ENCODE results near the gene PDE4D. TPM values are rescaled to one million over a fixed set of nuclear protein-coding genes. Genes with fewer than 3 reads are reported as not detected.

Gene PDE4D
- total RNA-seq, 1 experiment from 2014 or later = 6.5 TPM

DNA sequence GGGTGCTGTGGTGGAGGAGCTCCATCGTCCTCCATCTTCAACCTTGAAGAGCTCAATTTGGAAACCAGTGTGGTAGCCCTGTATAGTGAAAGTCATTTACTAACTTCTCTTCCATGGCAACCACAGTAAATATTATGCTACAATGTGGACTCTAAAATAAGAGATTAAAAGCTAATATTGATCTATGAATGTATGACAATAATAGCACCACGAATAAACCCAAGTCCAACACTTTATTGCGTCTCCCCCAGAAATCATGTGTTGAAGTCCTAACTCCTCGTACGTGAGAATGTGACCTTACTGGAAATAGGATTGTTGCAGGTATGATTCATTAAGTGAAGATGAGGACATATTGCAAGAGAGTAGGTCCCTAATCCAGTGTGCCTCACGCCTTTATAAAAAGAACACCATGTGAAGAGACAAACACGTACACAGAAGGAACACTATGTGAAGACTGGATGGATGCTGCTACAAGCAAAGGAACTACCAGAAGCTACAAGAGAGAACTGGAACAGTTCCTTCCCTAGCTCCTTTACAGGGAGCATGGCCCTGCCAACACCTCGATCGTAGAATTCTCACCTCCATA is 276.2 kb downstream of the PDE4D start:
- intact Hi-C loops (cut with micrococcal nuclease; ENCODE audit: unreplicated experiment) = no loop called here
- BruUV-seq (replicated peaks) = no TSS peak
- CTCF ChIA-PET = no interaction called here

DNA sequence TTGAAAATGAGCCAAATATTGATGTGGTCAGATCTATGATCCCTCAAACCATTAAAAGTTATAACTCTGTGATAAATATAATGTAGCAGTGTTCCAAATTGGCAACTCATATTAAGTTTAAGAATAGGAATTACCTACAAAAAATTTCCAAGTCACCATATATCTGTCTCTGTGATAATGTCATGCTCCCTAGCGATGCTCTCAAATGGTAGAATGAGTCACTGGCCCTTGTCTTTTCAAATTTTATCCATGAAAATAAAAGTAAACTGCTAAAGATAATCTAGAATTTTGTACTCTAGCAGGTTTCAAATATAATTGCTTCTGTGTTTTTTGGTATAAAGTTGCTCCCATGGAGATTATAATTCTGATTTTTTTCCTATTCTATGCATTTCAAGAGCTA is 277.1 kb downstream of the PDE4D start:
- BruUV-seq (replicated peaks) = no TSS peak
- H3K9me3 ChIP-seq (ENCODE audit: low read depth, low read length, poor library complexity, severe bottlenecking) = no peaks in the 10 kb centered on the region
- ChIA-PET POLR2A (ENCODE audit: low non-redundant PET) (no interaction called here), CTCF (no interaction called here)
- H3K27ac ChIP-seq (ENCODE audit: low read depth, low read length, poor library complexity, severe bottlenecking) = no peak overlapping the region
- H3K27me3 ChIP-seq (replicated peaks; ENCODE audit: insufficient read depth, low read depth, low read length, poor library complexity) = no peaks in the 10 kb centered on the region
- no peak for TF ChIP-seq EZH2 (IDR thresholded peaks at IDR 0.05; ENCODE audit: borderline replicate concordance, low read depth, low read length, poor library complexity, severe bottlenecking)
- TF ChIP-seq, protein P1, sequence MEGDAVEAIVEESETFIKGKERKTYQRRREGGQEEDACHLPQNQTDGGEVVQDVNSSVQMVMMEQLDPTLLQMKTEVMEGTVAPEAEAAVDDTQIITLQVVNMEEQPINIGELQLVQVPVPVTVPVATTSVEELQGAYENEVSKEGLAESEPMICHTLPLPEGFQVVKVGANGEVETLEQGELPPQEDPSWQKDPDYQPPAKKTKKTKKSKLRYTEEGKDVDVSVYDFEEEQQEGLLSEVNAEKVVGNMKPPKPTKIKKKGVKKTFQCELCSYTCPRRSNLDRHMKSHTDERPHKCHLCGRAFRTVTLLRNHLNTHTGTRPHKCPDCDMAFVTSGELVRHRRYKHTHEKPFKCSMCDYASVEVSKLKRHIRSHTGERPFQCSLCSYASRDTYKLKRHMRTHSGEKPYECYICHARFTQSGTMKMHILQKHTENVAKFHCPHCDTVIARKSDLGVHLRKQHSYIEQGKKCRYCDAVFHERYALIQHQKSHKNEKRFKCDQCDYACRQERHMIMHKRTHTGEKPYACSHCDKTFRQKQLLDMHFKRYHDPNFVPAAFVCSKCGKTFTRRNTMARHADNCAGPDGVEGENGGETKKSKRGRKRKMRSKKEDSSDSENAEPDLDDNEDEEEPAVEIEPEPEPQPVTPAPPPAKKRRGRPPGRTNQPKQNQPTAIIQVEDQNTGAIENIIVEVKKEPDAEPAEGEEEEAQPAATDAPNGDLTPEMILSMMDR (conservative IDR thresholded peaks at IDR 0.05; ENCODE audit: low read depth, low read length) = no peak
- intact Hi-C loops (cut with micrococcal nuclease; ENCODE audit: unreplicated experiment) = no loop called here
- no peaks in the 10 kb centered on the region for H3K4me1 ChIP-seq (ENCODE audit: insufficient read depth, low read length, poor library complexity, severe bottlenecking)
- no peak overlapping the region for H3K4me3 ChIP-seq (ENCODE audit: low read depth, low read length, poor library complexity, severe bottlenecking)
- no peaks in the 10 kb centered on the region for H3K36me3 ChIP-seq (ENCODE audit: insufficient read depth, low read length, poor library complexity, severe bottlenecking)
- no peak for DNase-seq (ENCODE audit: low spot score)

More for the DNA sequence above, 276.2 kb downstream of the PDE4D start:
- DNase-seq (ENCODE audit: low spot score) = no peak
- H3K27ac ChIP-seq (ENCODE audit: low read depth, low read length, poor library complexity, severe bottlenecking) = no peak overlapping the region
- H3K9me3 ChIP-seq (ENCODE audit: low read depth, low read length, poor library complexity, severe bottlenecking) = no peaks in the 10 kb centered on the region
- H3K4me1 ChIP-seq (ENCODE audit: insufficient read depth, low read length, poor library complexity, severe bottlenecking) = no peaks in the 10 kb centered on the region
- H3K27me3 ChIP-seq (replicated peaks; ENCODE audit: insufficient read depth, low read depth, low read length, poor library complexity) = no peaks in the 10 kb centered on the region
- no peaks in the 10 kb centered on the region for H3K36me3 ChIP-seq (ENCODE audit: insufficient read depth, low read length, poor library complexity, severe bottlenecking)
- POLR2A ChIA-PET (ENCODE audit: low non-redundant PET) = no interaction called here
- TF ChIP-seq, protein P1 (conservative IDR thresholded peaks at IDR 0.05; ENCODE audit: low read depth, low read length) = no peak
- no peak for TF ChIP-seq EZH2 (IDR thresholded peaks at IDR 0.05; ENCODE audit: borderline replicate concordance, low read depth, low read length, poor library complexity, severe bottlenecking)
- H3K4me3 ChIP-seq (ENCODE audit: low read depth, low read length, poor library complexity, severe bottlenecking) = no peak overlapping the region

DNA sequence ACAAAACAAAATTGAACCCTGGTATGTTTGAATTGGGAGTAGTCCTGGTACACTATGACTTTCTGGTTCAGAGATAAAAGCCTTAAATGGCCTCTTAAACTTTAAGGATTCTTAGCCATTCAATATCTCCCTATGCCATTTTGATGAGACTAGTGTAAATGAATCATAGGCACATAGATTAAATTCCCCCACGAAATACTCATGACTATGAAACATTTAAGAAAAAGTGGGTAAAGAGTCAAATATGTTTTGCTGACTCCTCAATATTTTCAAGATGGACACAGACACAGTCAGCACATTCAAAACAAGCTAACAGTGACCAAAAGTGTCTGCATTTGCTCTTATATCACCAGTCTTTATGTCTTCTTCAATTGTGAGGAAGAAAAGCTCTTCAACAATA is 278.3 kb downstream of the PDE4D start:
- no peak overlapping the region for H3K4me3 ChIP-seq (ENCODE audit: low read depth, low read length, poor library complexity, severe bottlenecking)
- DNase-seq (ENCODE audit: low spot score) = no peak
- POLR2A ChIA-PET (ENCODE audit: low non-redundant PET) = no interaction called here
- BruUV-seq (replicated peaks) = no TSS peak
- H3K27me3 ChIP-seq (replicated peaks; ENCODE audit: insufficient read depth, low read depth, low read length, poor library complexity) = no peaks in the 10 kb centered on the region
- CTCF ChIA-PET = no interaction called here
- no peaks in the 10 kb centered on the region for H3K9me3 ChIP-seq (ENCODE audit: low read depth, low read length, poor library complexity, severe bottlenecking)
- H3K27ac ChIP-seq (ENCODE audit: low read depth, low read length, poor library complexity, severe bottlenecking) = no peak overlapping the region
- intact Hi-C loops (cut with micrococcal nuclease; ENCODE audit: unreplicated experiment) = no loop called here
- TF ChIP-seq EZH2 (IDR thresholded peaks at IDR 0.05; ENCODE audit: borderline replicate concordance, low read depth, low read length, poor library complexity, severe bottlenecking) = no peak
- TF ChIP-seq, protein P1 (conservative IDR thresholded peaks at IDR 0.05; ENCODE audit: low read depth, low read length) = no peak
- H3K4me1 ChIP-seq (ENCODE audit: insufficient read depth, low read length, poor library complexity, severe bottlenecking) = no peaks in the 10 kb centered on the region
- no peaks in the 10 kb centered on the region for H3K36me3 ChIP-seq (ENCODE audit: insufficient read depth, low read length, poor library complexity, severe bottlenecking)
